ENCODE data around the gene ELF5.

GRCh38 chr11:34512840-34513681 lies 533 bp downstream of the ELF5 start:
- peak; percentile 95 for TF ChIP-seq CTCF (conservative IDR thresholded peaks at IDR 0.05)
- no peak for TF ChIP-seq ZFX (IDR thresholded peaks at IDR 0.05)

All from C4-2B (cell line).